Measurements from ENCODE around the gene ARHGAP40. TPM values are rescaled to one million over a fixed set of nuclear protein-coding genes. Genes with fewer than 3 reads are reported as not detected.

ARHGAP40 gene
- total RNA-seq, 3 donors from 2014 or later: not detected

- Histone ChIP-seq H3K9me3 (no peaks in the 10 kb centered on the region), H3K4me3 (no peak overlapping the region), H3K36me3 (ENCODE audit: low read depth) (no peaks in the 10 kb centered on the region), H3K4me1 (ENCODE audit: low read depth) (peaks cover 3% of the 10 kb centered on the region)
- intact Hi-C loops (cut with DNase I, micrococcal nuclease): no loop called here
- DNase-seq (no peak), ATAC-seq (no peak)
- TF ChIP-seq CTCF (IDR thresholded peaks at IDR 0.05): no peak
These were observed 48.4 kb downstream of the ARHGAP40 start for GRCh38 chr20:38650010-38650409.

- H3K4me1 ChIP-seq (ENCODE audit: low read depth): peaks cover 3% of the 10 kb centered on the region
- no peak for TF ChIP-seq CTCF (IDR thresholded peaks at IDR 0.05)
- H3K36me3 ChIP-seq (ENCODE audit: low read depth): no peaks in the 10 kb centered on the region
- H3K9me3 ChIP-seq: no peaks in the 10 kb centered on the region
- no peak overlapping the region for H3K4me3 ChIP-seq
- intact Hi-C loops (cut with DNase I, micrococcal nuclease): no loop called here
- ATAC-seq (no peak), DNase-seq (no peak)
These were observed 49.5 kb downstream of the ARHGAP40 start for GRCh38 chr20:38651154-38651553.

GRCh38 chr20:38651562-38651961 is 50.0 kb downstream of the ARHGAP40 start:
- Histone ChIP-seq H3K4me3 (no peak overlapping the region), H3K4me1 (ENCODE audit: low read depth) (no peaks in the 10 kb centered on the region), H3K9me3 (no peaks in the 10 kb centered on the region), H3K36me3 (ENCODE audit: low read depth) (no peaks in the 10 kb centered on the region)
- no peak for TF ChIP-seq CTCF (IDR thresholded peaks at IDR 0.05)
- DNase-seq: no peak
- intact Hi-C loops (cut with DNase I, micrococcal nuclease): no loop called here
- no peak for ATAC-seq

- intact Hi-C loops (cut with DNase I, micrococcal nuclease): no loop called here
- ATAC-seq: no peak
These were observed 51.4 kb downstream of the ARHGAP40 start for GRCh38 chr20:38652995-38653394.

GRCh38 chr20:38657390-38657789 is 55.8 kb downstream of the ARHGAP40 start:
- no peaks in the 10 kb centered on the region for H3K9me3 ChIP-seq
- DNase-seq (no peak), ATAC-seq (no peak)
- intact Hi-C loops (cut with DNase I, micrococcal nuclease): no loop called here
- no peak overlapping the region for H3K4me3 ChIP-seq
- no peaks in the 10 kb centered on the region for H3K36me3 ChIP-seq (ENCODE audit: low read depth)
- TF ChIP-seq CTCF (IDR thresholded peaks at IDR 0.05): no peak
- no peaks in the 10 kb centered on the region for H3K4me1 ChIP-seq (ENCODE audit: low read depth)

More at GRCh38 chr20:38652995-38653394, 51.4 kb downstream of the ARHGAP40 start:
- no peak for DNase-seq
- TF ChIP-seq CTCF (IDR thresholded peaks at IDR 0.05): no peak
- Histone ChIP-seq H3K4me1 (ENCODE audit: low read depth) (no peaks in the 10 kb centered on the region), H3K36me3 (ENCODE audit: low read depth) (no peaks in the 10 kb centered on the region), H3K9me3 (no peaks in the 10 kb centered on the region), H3K4me3 (no peak overlapping the region)

Measured in mucosa of descending colon (tissue), 3 donors.